CD4-positive, alpha-beta T cell (primary cell): ENCODE measurements around the gene USF2. TPM values are rescaled to one million over a fixed set of nuclear protein-coding genes. Genes with fewer than 3 reads are reported as not detected.

Source experiments
- ATAC-seq: fragments of 200-7000 bp; cut with Tn5 transposase; one replicate; pipeline ENCODE4 v1.10.0; 2022; ENCODE audit warnings: mild to moderate bottlenecking; ENCODE audit not compliant: poor library complexity
- CTCF ChIA-PET: fragments of 350-600 bp; sonication (Branson Sonifier 250); formaldehyde crosslinking; loops from one replicate; lab custom pipeline; 2021; ENCODE audit warnings: antibody characterized with exemption, inconsistent platforms; lab: Charles Lee
- POLR2A ChIA-PET: fragments of 350-600 bp; sonication (Branson Sonifier 250); formaldehyde crosslinking; loops from one replicate; lab custom pipeline; 2021; ENCODE audit warnings: antibody characterized with exemption, inconsistent platforms; lab: Charles Lee
- DNase-seq, 14 experiments: peaks; one replicate each; pipeline ENCODE4 v3.0.0-alpha.2; 2013 to 2020; ENCODE audit warnings: mixed read lengths in 2 of 14
- H3K27ac ChIP-seq, 2 donors: one replicate each; pipeline versions ENCODE4 v1.5.1 to v1.7.0; 2013; ENCODE audit warnings: low read length in 2 of 2, low read depth in 1 of 2, mild to moderate bottlenecking in 1 of 2
- H3K27me3 ChIP-seq, 2 experiments: 1 replicate in 1 of 2; 2 replicates in 1 of 2; pipeline versions ENCODE4 v1.6.1 to v1.7.0; 2013; ENCODE audit warnings: low read length in 2 of 2, control low read depth in 1 of 2, mild to moderate bottlenecking in 1 of 2, moderate library complexity in 1 of 2; ENCODE audit not compliant: insufficient read depth in 2 of 2, control insufficient read depth in 1 of 2
- H3K36me3 ChIP-seq: one replicate; pipeline ENCODE4 v1.6.1; 2013; ENCODE audit warnings: low read length, control low read depth; ENCODE audit not compliant: insufficient read depth
- H3K4me1 ChIP-seq: one replicate; pipeline ENCODE4 v1.6.1; 2013; ENCODE audit warnings: low read length, control low read depth; ENCODE audit not compliant: insufficient read depth
- H3K4me3 ChIP-seq: one replicate; pipeline ENCODE4 v1.5.1; 2013; ENCODE audit warnings: mild to moderate bottlenecking, low read length, moderate library complexity
- H3K9me3 ChIP-seq, 2 experiments: 1 replicate in 1 of 2; 2 replicates in 1 of 2; pipeline versions ENCODE4 v1.6.1 to v1.7.0; 2013; ENCODE audit warnings: low read length in 2 of 2, mild to moderate bottlenecking in 2 of 2, control low read depth in 1 of 2, moderate library complexity in 1 of 2; ENCODE audit not compliant: control insufficient read depth in 1 of 2, insufficient read depth in 1 of 2
- H3K27ac Mint-ChIP-seq: one replicate; pipeline ENCODE4 v1.8.0; 2020; ENCODE audit warnings: mixed read lengths
- H3K27me3 Mint-ChIP-seq: one replicate; pipeline ENCODE4 v1.8.0; 2021; ENCODE audit warnings: mixed read lengths
- H3K36me3 Mint-ChIP-seq: one replicate; pipeline ENCODE4 v1.8.0; 2021; ENCODE audit warnings: low read depth, mixed read lengths
- H3K4me1 Mint-ChIP-seq: one replicate; pipeline ENCODE4 v1.8.0; 2021; ENCODE audit warnings: low read depth, mixed read lengths
- H3K4me3 Mint-ChIP-seq: one replicate; pipeline ENCODE4 v1.8.0; 2020; ENCODE audit warnings: mild to moderate bottlenecking, mixed read lengths
- H3K9me3 Mint-ChIP-seq: one replicate; pipeline ENCODE4 v1.8.0; 2020; ENCODE audit warnings: mixed read lengths
- CTCF ChIP-seq: fragments of 200-600 bp; IDR thresholded peaks from one replicate; pipeline ENCODE4 v1.8.0; 2022; ENCODE audit warnings: antibody characterized with exemption, mild to moderate bottlenecking
- intact Hi-C, 2 experiments: fragments of 100-400 bp; cut with DNase I in 1 of 2; cut with micrococcal nuclease in 1 of 2; formaldehyde crosslinking; loops; one replicate each; pipeline versions ENCODE4 v1.15.1 to v1.9.0; 2023 to 2025; cut with DNase I, micrococcal nuclease
- total RNA-seq, 174 experiments: library from RNA in 2 of 174; stranded (reverse) in 2 of 174; gene quantifications; one replicate each; pipeline ENCODE4 v1.2.3 and lab custom pipeline; 2021 to 2026

USF2 gene
- total RNA-seq, 2 experiments from 2014 or later: 335 to 344 TPM

- CTCF ChIA-PET: interaction anchor here (1.1 kb wide), 1 partner anchor 96 kb away, joined by 6 read pairs; the partner anchor contains the start of gene FXYD5
- Mint-ChIP-seq H3K27ac (peak overlapping the region; percentile 85), H3K4me3 (peak overlapping the region; percentile 92), H3K4me1 (peaks cover 32% of the 10 kb centered on the region), H3K9me3 (no peaks in the 10 kb centered on the region), H3K27me3 (peaks cover 30% of the 10 kb centered on the region), H3K36me3 (peaks cover 32% of the 10 kb centered on the region)
- peaks cover 0 to 6% of the 10 kb centered on the region in 2 experiments for H3K27me3 ChIP-seq
- H3K36me3 ChIP-seq: peaks cover 17% of the 10 kb centered on the region
- peak overlapping the region; percentile 86 for H3K4me3 ChIP-seq
- POLR2A ChIA-PET: interaction anchor here (0.7 to 1.7 kb wide), 5 partner anchors 8 to 38 kb away, joined by 3 to 8 read pairs (median 5); no protein-coding TSS in a partner anchor
- peak overlapping the region in 1 of 2 donors; percentile 2 for H3K27ac ChIP-seq
- DNase-seq (no peak), ATAC-seq (no peak)
- peaks cover 31% of the 10 kb centered on the region for H3K4me1 ChIP-seq
- no peak for TF ChIP-seq CTCF
- H3K9me3 ChIP-seq: no peaks in the 10 kb centered on the region
- intact Hi-C loops: loop anchor here (2.0 to 10.0 kb wide), 4 partner anchors 17 to 217 kb away; no protein-coding TSS in a partner anchor
Measured at GRCh38 chr19:35249848-35250711, 18.7 kb upstream of the USF2 start.

GRCh38 chr19:35251456-35251855, 17.3 kb upstream of the USF2 start:
- CTCF ChIA-PET: no interaction called here
- intact Hi-C loops: loop anchor here in 1 of 2 experiments (2.0 kb wide), 1 partner anchor 15 kb away; no protein-coding TSS in a partner anchor
- POLR2A ChIA-PET: interaction anchor here (0.6 to 1.7 kb wide), 5 partner anchors 11 to 97 kb away, joined by 3 to 8 read pairs (median 3); partner anchors contain the start of gene FXYD5
- peaks cover 38% of the 10 kb centered on the region for H3K36me3 Mint-ChIP-seq
- no peak for ATAC-seq
- H3K27me3 Mint-ChIP-seq: peaks cover 22% of the 10 kb centered on the region
- H3K9me3 Mint-ChIP-seq: no peaks in the 10 kb centered on the region
- Histone ChIP-seq H3K27me3 (peaks cover 0 to 6% of the 10 kb centered on the region in 2 experiments), H3K36me3 (peaks cover 19% of the 10 kb centered on the region), H3K4me3 (no peak overlapping the region), H3K4me1 (peaks cover 31% of the 10 kb centered on the region), H3K9me3 (no peaks in the 10 kb centered on the region), H3K27ac (no peak overlapping the region)
- peak overlapping the region; percentile 92 for H3K4me3 Mint-ChIP-seq
- TF ChIP-seq CTCF: no peak
- H3K4me1 Mint-ChIP-seq: peaks cover 34% of the 10 kb centered on the region
- peak overlapping the region; percentile 72 for H3K27ac Mint-ChIP-seq
- DNase-seq: no peak

GRCh38 chr19:35253316-35254286, 15.2 kb upstream of the USF2 start:
- H3K27me3 ChIP-seq: no peaks in the 10 kb centered on the region
- H3K36me3 ChIP-seq: peaks cover 19% of the 10 kb centered on the region
- ChIA-PET POLR2A (no interaction called here), CTCF (no interaction called here)
- H3K4me3 ChIP-seq: no peak overlapping the region
- DNase-seq (no peak), ATAC-seq (no peak)
- intact Hi-C loops: no loop called here
- peaks cover 32% of the 10 kb centered on the region for H3K4me1 ChIP-seq
- Mint-ChIP-seq H3K27me3 (peaks cover 10% of the 10 kb centered on the region), H3K4me1 (peaks cover 36% of the 10 kb centered on the region), H3K4me3 (no peak overlapping the region), H3K27ac (no peak overlapping the region), H3K36me3 (peaks cover 38% of the 10 kb centered on the region), H3K9me3 (no peaks in the 10 kb centered on the region)
- no peaks in the 10 kb centered on the region for H3K9me3 ChIP-seq
- TF ChIP-seq CTCF: no peak
- H3K27ac ChIP-seq: no peak overlapping the region
